ENCODE data around the gene MRPL14.

- TF ChIP-seq TAF1 (IDR thresholded peaks at IDR 0.05; ENCODE audit: low read depth, low read length): no peak
- TF ChIP-seq CTCF (IDR thresholded peaks at IDR 0.05; ENCODE audit: control extremely low read depth in 1 of 3, insufficient read depth in 1 of 3, low read depth in 1 of 3, low read length in 3 of 3): no peak
- no peak for TF ChIP-seq RFX5 (IDR thresholded peaks at IDR 0.05; ENCODE audit: borderline replicate concordance, low read depth, low read length)
- TF ChIP-seq RAD21 (IDR thresholded peaks at IDR 0.05 in 1 of 2, conservative IDR thresholded peaks at IDR 0.05 in 1 of 2; ENCODE audit: low read depth in 2 of 2, low read length in 2 of 2): no peak
- TF ChIP-seq CHD2 (IDR thresholded peaks at IDR 0.05; ENCODE audit: low read length): no peak
- no peak for TF ChIP-seq SP1 (IDR thresholded peaks at IDR 0.05; ENCODE audit: low read depth, low read length)
- no peak for TF ChIP-seq POLR2AphosphoS5 (IDR thresholded peaks at IDR 0.05; ENCODE audit: low read depth, low read length)
- TF ChIP-seq YY1 (IDR thresholded peaks at IDR 0.05; ENCODE audit: low read depth, low read length): no peak
- no peak for TF ChIP-seq KDM1A (IDR thresholded peaks at IDR 0.05; ENCODE audit: borderline replicate concordance, low read length)
- TF ChIP-seq, protein P1, sequence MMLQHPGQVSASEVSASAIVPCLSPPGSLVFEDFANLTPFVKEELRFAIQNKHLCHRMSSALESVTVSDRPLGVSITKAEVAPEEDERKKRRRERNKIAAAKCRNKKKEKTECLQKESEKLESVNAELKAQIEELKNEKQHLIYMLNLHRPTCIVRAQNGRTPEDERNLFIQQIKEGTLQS (IDR thresholded peaks at IDR 0.05; ENCODE audit: insufficient read depth, low read depth, low read length): no peak
- no peak for TF ChIP-seq HDAC2 (IDR thresholded peaks at IDR 0.05; ENCODE audit: borderline replicate concordance in 1 of 2, low read depth in 2 of 2, low read length in 2 of 2)
- TF ChIP-seq SUZ12 (IDR thresholded peaks at IDR 0.05; ENCODE audit: low read length): no peak
Observed at GRCh38 chr6:44138717-44139350, 11.6 kb upstream of the MRPL14 start.
